GM12801 (cell line): ENCODE measurements around the gene AOPEP.

Experiments used
- CTCF ChIP-seq: IDR thresholded peaks from one replicate; pipeline ENCODE4 v1.5.1; 2011; ENCODE audit warnings: control low read depth; ENCODE audit not compliant: insufficient read length; ENCODE audit errors: extremely low read depth

AOPEP gene

DNA sequence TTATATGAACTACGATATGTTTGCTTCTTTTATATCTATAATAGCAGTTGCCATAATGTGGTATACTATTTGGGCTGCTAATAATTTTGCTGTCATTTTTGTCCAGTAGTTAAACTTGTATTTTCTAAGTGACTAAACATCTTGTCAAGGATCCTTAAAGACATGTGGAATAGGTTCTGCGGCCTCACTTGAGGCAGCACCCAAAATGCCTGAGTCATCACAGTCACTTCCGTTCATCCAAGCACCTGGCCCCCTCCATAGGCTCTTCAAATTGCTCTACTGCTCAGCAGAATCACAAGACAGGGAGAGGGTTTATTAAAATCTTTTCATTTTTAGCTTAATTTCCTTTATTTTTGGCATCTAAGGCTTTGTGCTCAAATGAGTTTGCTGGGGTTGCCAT, 259.1 kb downstream of the AOPEP start:
- TF ChIP-seq CTCF: no peak

DNA sequence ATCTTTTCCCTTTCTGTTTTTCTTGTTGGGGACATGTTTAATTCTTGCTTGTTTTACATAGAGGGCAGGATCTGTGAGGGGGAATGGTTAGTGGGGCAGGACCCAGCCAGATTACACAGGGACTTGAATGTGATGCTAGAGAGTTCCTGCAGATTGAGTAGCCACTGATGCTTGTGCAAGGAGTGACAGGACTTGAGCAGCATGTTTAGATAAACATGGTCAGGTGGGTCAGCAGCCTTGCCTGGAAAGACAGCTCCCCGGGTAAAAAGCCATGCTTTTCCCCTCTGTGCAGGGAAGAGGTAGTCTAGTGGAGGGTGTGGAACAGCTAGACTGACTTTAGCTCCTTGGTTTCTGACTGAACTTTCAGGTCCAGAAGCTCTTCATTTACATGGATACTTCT, 261.2 kb downstream of the AOPEP start:
- TF ChIP-seq CTCF: no peak

- TF ChIP-seq CTCF: no peak
Observed at GRCh38 chr9:94990897-94991561, 264.5 kb downstream of the AOPEP start.

DNA sequence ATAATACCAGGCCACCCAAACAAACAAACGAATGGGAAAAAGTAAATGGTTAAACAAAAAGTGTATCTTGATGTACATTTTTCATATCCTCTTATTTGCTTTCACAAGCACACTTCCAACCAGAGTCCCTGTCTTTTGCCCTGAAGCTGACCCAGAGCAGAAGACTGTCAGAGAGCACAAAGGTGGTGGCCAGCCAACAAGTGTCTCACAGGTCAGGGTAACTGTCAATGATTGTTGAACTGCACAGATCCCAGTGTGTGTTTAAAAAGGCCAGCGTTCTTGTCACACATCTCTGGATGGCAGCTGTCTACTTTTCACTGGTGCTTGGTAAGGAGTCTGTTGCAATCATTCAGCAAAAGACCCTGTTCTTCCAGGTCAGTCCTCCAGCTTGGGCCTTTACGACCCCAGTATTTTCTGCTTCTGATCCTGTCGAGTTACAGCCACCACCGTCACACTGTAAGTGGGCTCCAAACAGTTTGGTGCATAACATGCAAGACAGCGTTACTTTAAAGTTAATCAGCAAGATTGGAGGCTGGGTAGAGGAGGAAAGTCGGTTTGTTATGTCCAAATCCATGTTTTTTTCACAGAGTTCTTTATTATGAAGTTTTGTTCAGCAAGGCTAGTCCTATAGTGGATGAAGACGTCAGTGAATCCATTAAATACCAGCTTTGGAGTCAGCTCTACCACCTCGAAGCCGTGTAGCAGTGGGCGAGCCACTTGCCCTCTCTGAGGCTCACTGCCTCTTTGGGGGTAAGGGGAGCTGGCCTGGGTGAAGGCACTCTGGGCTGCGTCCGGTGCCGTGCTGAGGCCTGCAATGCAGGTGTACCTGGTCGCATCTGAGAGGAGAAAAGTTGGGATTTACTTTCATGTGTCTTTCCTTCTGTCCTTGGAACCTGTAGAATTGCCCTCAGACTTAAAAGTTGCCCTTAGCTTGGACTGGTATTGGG, 265.7 kb downstream of the AOPEP start:
- TF ChIP-seq CTCF: no peak

- no peak for TF ChIP-seq CTCF
Observed at GRCh38 chr9:94993160-94993820, 266.8 kb downstream of the AOPEP start.

DNA sequence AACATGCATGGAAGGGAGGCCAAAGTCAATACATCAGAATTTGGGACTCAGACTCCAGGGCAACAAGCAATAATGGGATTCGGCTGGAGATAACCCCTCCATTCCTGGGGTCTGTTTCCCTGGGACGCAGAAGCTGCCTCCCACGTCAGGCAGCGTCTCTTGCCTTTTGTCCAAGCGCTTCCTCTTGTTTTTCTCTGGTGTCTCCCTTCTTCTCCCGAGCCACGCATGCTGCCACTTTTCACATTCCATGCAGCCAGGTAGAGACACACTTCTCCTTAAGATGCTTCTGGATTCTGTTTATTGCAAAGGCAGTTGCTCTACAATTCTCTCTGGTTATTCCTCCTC, 267.3 kb downstream of the AOPEP start:
- no peak for TF ChIP-seq CTCF

GRCh38 chr9:94995048-94995693, 268.7 kb downstream of the AOPEP start:
- TF ChIP-seq CTCF: no peak
